ENCODE results near the gene CMTM2. TPM values are rescaled to one million over a fixed set of nuclear protein-coding genes. Genes with fewer than 3 reads are reported as not detected.

Gene CMTM2
- total and polyA plus RNA-seq, 2 of the 4 experiments (the other 2 are of a cell fraction) = not detected

GRCh38 chr16:66549284-66550131, 29.8 kb upstream of the CMTM2 start, which contains the start of gene TK2 (continued):
- TF ChIP-seq, protein P1, sequence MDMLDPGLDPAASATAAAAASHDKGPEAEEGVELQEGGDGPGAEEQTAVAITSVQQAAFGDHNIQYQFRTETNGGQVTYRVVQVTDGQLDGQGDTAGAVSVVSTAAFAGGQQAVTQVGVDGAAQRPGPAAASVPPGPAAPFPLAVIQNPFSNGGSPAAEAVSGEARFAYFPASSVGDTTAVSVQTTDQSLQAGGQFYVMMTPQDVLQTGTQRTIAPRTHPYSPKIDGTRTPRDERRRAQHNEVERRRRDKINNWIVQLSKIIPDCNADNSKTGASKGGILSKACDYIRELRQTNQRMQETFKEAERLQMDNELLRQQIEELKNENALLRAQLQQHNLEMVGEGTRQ (IDR thresholded peaks at IDR 0.05; ENCODE audit: low read depth, low read length) = no peak

- Histone ChIP-seq H2AK5ac (ENCODE audit: low read depth, low read length) (peak overlapping the region; percentile 90), H3K9me3 (ENCODE audit: control insufficient read depth, insufficient read depth, low read length) (no peaks in the 10 kb centered on the region), H2BK5ac (ENCODE audit: low read depth, low read length, poor library complexity, severe bottlenecking) (no peak overlapping the region), H3K79me1 (ENCODE audit: low read depth in 1 of 2, low read length in 2 of 2) (peaks cover 54 to 64% of the 10 kb centered on the region in 2 experiments), H4K20me1 (ENCODE audit: insufficient read depth, low read length) (no peaks in the 10 kb centered on the region), H3K4me2 (ENCODE audit: low read depth, low read length) (no peak overlapping the region), H2BK20ac (ENCODE audit: low read depth, low read length) (no peak overlapping the region), H3K27ac (ENCODE audit: insufficient read depth, low read length) (no peak overlapping the region), H3K4me1 (ENCODE audit: control insufficient read depth, insufficient read depth, low read length) (peaks cover 7% of the 10 kb centered on the region), H3K14ac (replicated peaks; ENCODE audit: low read depth, low read length) (0 out of 2 replicates have a peak overlapping the region, but pooled peaks have one; percentile 13), H2BK120ac (ENCODE audit: low read depth, low read length) (peak overlapping the region; percentile 36; the same call in 1 of the 2 replicates), H3K4me3 (ENCODE audit: insufficient read depth, low read depth, low read length) (no peak overlapping the region), H2AK9ac (replicated peaks; ENCODE audit: low read depth, low read length, poor library complexity) (peak overlapping the region; percentile 95), H4K8ac (ENCODE audit: low read depth in 2 of 2, low read length in 2 of 2) (peak overlapping the region; percentile 98 to 100), H2AFZ (replicated peaks; ENCODE audit: low read length, poor library complexity) (peak overlapping the region; percentile 54), H3K56ac (ENCODE audit: extremely low read depth, insufficient read depth, low read length) (no peak overlapping the region), H4K91ac (ENCODE audit: insufficient read depth, low read depth, low read length) (peak overlapping the region; percentile 32), H3K36me3 (ENCODE audit: control insufficient read depth, insufficient read depth, low read length) (peaks cover 2% of the 10 kb centered on the region; the same call in 1 of the 2 replicates), H3K23ac (ENCODE audit: low read depth, low read length) (peak overlapping the region; percentile 94; the same call in 1 of the 2 replicates), H3K27me3 (ENCODE audit: control insufficient read depth, insufficient read depth, low read length) (no peaks in the 10 kb centered on the region), H3K9me1 (ENCODE audit: insufficient read depth, low read length) (peaks cover 16% of the 10 kb centered on the region; the same call in 1 of the 2 replicates), H3K18ac (ENCODE audit: low read depth, low read length) (no peak overlapping the region), H4K5ac (ENCODE audit: low read depth, low read length) (peak overlapping the region; percentile 82), H2BK15ac (ENCODE audit: low read depth, low read length) (peak overlapping the region; percentile 39; the same call in 1 of the 3 replicates), H3K9ac (ENCODE audit: low read depth, low read length) (no peak overlapping the region), H3K4ac (ENCODE audit: low read depth, low read length) (peak overlapping the region; percentile 98)
- TF ChIP-seq, protein P2, sequence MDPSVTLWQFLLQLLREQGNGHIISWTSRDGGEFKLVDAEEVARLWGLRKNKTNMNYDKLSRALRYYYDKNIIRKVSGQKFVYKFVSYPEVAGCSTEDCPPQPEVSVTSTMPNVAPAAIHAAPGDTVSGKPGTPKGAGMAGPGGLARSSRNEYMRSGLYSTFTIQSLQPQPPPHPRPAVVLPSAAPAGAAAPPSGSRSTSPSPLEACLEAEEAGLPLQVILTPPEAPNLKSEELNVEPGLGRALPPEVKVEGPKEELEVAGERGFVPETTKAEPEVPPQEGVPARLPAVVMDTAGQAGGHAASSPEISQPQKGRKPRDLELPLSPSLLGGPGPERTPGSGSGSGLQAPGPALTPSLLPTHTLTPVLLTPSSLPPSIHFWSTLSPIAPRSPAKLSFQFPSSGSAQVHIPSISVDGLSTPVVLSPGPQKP (IDR thresholded peaks at IDR 0.05; ENCODE audit: borderline replicate concordance, low read depth, low read length) = no peak
- TF ChIP-seq, protein P3, sequence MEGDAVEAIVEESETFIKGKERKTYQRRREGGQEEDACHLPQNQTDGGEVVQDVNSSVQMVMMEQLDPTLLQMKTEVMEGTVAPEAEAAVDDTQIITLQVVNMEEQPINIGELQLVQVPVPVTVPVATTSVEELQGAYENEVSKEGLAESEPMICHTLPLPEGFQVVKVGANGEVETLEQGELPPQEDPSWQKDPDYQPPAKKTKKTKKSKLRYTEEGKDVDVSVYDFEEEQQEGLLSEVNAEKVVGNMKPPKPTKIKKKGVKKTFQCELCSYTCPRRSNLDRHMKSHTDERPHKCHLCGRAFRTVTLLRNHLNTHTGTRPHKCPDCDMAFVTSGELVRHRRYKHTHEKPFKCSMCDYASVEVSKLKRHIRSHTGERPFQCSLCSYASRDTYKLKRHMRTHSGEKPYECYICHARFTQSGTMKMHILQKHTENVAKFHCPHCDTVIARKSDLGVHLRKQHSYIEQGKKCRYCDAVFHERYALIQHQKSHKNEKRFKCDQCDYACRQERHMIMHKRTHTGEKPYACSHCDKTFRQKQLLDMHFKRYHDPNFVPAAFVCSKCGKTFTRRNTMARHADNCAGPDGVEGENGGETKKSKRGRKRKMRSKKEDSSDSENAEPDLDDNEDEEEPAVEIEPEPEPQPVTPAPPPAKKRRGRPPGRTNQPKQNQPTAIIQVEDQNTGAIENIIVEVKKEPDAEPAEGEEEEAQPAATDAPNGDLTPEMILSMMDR (conservative IDR thresholded peaks at IDR 0.05; ENCODE audit: low read depth, low read length) = peak; percentile 12; the same call in 1 of the 2 replicates
- TF ChIP-seq RAD21 (IDR thresholded peaks at IDR 0.05; ENCODE audit: low read length) (no peak), MAFK (IDR thresholded peaks at IDR 0.05; ENCODE audit: low read depth, low read length) (peak; percentile 79)
- dilution Hi-C loops (cut with HindIII; ENCODE audit: low sequenced_read_pairs, unreplicated experiment) = no loop called here
- no TSS peak for BruUV-seq (replicated peaks)
- ChIA-PET CTCF (interaction anchor here (0.6 to 1.0 kb wide), 2 partner anchors 22 to 99 kb away, joined by 4 read pairs; no protein-coding TSS in a partner anchor), POLR2A (ENCODE audit: unreplicated experiment) (no interaction called here)
- ATAC-seq (ENCODE audit: low read depth) (no peak), DNase-seq (peak; percentile 9)
- intact Hi-C loops (cut with micrococcal nuclease) = no loop called here
- no CpG with 5 or more reads among the region's 6 CpGs for WGBS, 2 experiments (ENCODE audit: extremely low coverage in 2 of 2, insufficient read length in 1 of 2)
- in situ Hi-C loops (cut with MboI; ENCODE audit: low sequenced_read_pairs) = loop anchor here (5.0 kb wide), 1 partner anchor 51 kb away; the partner anchor contains the start of gene CMTM3
These were observed 27.9 kb upstream of the CMTM2 start for GRCh38 chr16:66551348-66551759.
